Measurements from ENCODE around the gene C12orf76.

Gene C12orf76

GRCh38 chr12:110038741-110039084 lies 9.6 kb downstream of the C12orf76 start:
- Histone ChIP-seq H3K4me1 (ENCODE audit: control insufficient read depth, insufficient read depth, low read length) (peaks cover 13% of the 10 kb centered on the region), H3K4me3 (ENCODE audit: low read depth, low read length) (no peak overlapping the region), H3K9me3 (ENCODE audit: control insufficient read depth, insufficient read depth, low read depth, low read length) (no peaks in the 10 kb centered on the region), H3K27ac (ENCODE audit: extremely low read depth, low read depth, low read length) (no peak overlapping the region), H3K36me3 (ENCODE audit: control insufficient read depth in 2 of 2, insufficient read depth in 1 of 2, low read length in 2 of 2) (peaks cover 9 to 64% of the 10 kb centered on the region in 2 experiments; a peak in 2 of 3 replicates)
- TF ChIP-seq ZNF654 (tag by site-specific recombination; IDR thresholded peaks at IDR 0.05; ENCODE audit: low read depth) (0 out of 2 replicates have a peak, but pooled peaks have one; percentile 2), ZNF768 (tag by site-specific recombination; IDR thresholded peaks at IDR 0.05) (no peak), ZNF155 (tag by site-specific recombination; IDR thresholded peaks at IDR 0.05) (no peak), GLI2 (tag by site-specific recombination; IDR thresholded peaks at IDR 0.05; ENCODE audit: borderline replicate concordance, low read depth) (no peak)
- POLR2A ChIA-PET: no interaction called here
- CTCF ChIA-PET: interaction anchor here (0.6 kb wide), 1 partner anchor 15 kb away, joined by 3 read pairs; no protein-coding TSS in a partner anchor

- H3K36me3 ChIP-seq (ENCODE audit: control insufficient read depth in 2 of 2, insufficient read depth in 1 of 2, low read length in 2 of 2): peaks cover 11 to 66% of the 10 kb centered on the region in 2 experiments; a peak in 2 of 3 replicates
These were observed 11.0 kb downstream of the C12orf76 start for GRCh38 chr12:110037315-110037714.

More at GRCh38 chr12:110037315-110037714, 11.0 kb downstream of the C12orf76 start:
- TF ChIP-seq, protein P1, sequence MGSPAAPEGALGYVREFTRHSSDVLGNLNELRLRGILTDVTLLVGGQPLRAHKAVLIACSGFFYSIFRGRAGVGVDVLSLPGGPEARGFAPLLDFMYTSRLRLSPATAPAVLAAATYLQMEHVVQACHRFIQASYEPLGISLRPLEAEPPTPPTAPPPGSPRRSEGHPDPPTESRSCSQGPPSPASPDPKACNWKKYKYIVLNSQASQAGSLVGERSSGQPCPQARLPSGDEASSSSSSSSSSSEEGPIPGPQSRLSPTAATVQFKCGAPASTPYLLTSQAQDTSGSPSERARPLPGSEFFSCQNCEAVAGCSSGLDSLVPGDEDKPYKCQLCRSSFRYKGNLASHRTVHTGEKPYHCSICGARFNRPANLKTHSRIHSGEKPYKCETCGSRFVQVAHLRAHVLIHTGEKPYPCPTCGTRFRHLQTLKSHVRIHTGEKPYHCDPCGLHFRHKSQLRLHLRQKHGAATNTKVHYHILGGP (tag by site-specific recombination; IDR thresholded peaks at IDR 0.05): no peak
- TF ChIP-seq ZNF169 (tag by site-specific recombination; IDR thresholded peaks at IDR 0.05) (no peak), RBAK (tag by site-specific recombination; IDR thresholded peaks at IDR 0.05) (no peak), HOXC10 (CRISPR knock-in tag; IDR thresholded peaks at IDR 0.05) (no peak), ZNF529 (tag by site-specific recombination; IDR thresholded peaks at IDR 0.05; ENCODE audit: insufficient replicate concordance) (no peak), ZBTB10 (tag by site-specific recombination; IDR thresholded peaks at IDR 0.05) (no peak), ZNF513 (tag by site-specific recombination; IDR thresholded peaks at IDR 0.05) (no peak), IKZF3 (tag by site-specific recombination; IDR thresholded peaks at IDR 0.05) (no peak), SALL2 (tag by site-specific recombination; IDR thresholded peaks at IDR 0.05; ENCODE audit: borderline replicate concordance) (no peak), ZNF664 (tag by site-specific recombination; IDR thresholded peaks at IDR 0.05) (no peak), ZNF354C (tag by site-specific recombination; IDR thresholded peaks at IDR 0.05; ENCODE audit: borderline replicate concordance, low read depth) (no peak), ZNF16 (tag by site-specific recombination; IDR thresholded peaks at IDR 0.05; ENCODE audit: low read depth) (no peak), ZNF560 (tag by site-specific recombination; IDR thresholded peaks at IDR 0.05; ENCODE audit: borderline replicate concordance) (no peak), HOXD13 (CRISPR knock-in tag; IDR thresholded peaks at IDR 0.05; ENCODE audit: borderline replicate concordance) (no peak), ZNF302 (tag by site-specific recombination; IDR thresholded peaks at IDR 0.05; ENCODE audit: low read depth) (no peak), ZFP3 (tag by site-specific recombination; IDR thresholded peaks at IDR 0.05; ENCODE audit: low read depth) (no peak), ZNF624 (tag by site-specific recombination; IDR thresholded peaks at IDR 0.05) (no peak)
- TF ChIP-seq, protein P2, sequence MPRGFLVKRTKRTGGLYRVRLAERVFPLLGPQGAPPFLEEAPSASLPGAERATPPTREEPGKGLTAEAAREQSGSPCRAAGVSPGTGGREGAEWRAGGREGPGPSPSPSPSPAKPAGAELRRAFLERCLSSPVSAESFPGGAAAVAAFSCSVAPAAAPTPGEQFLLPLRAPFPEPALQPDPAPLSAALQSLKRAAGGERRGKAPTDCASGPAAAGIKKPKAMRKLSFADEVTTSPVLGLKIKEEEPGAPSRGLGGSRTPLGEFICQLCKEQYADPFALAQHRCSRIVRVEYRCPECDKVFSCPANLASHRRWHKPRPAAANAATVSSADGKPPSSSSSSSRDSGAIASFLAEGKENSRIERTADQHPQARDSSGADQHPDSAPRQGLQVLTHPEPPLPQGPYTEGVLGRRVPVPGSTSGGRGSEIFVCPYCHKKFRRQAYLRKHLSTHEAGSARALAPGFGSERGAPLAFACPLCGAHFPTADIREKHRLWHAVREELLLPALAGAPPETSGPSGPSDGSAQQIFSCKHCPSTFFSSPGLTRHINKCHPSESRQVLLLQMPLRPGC (tag by site-specific recombination; IDR thresholded peaks at IDR 0.05): no peak
- H3K27ac ChIP-seq (ENCODE audit: extremely low read depth, low read depth, low read length): no peak overlapping the region
- peaks cover 13% of the 10 kb centered on the region for H3K4me1 ChIP-seq (ENCODE audit: control insufficient read depth, insufficient read depth, low read length)
- ChIA-PET POLR2A (no interaction called here), CTCF (no interaction called here)
- no peak overlapping the region for H3K4me3 ChIP-seq (ENCODE audit: low read depth, low read length)
- no peaks in the 10 kb centered on the region for H3K9me3 ChIP-seq (ENCODE audit: control insufficient read depth, insufficient read depth, low read depth, low read length)
